IPS-18c (cell line): ENCODE results near the gene SWAP70.

Experiments
- H3K4me3 ChIP-seq: 2 replicates; pipeline ENCODE4 v1.7.0; 2013; ENCODE audit warnings: low read depth, mild to moderate bottlenecking, low read length, moderate library complexity; ENCODE audit not compliant: insufficient read depth
- H3K9me3 ChIP-seq: one replicate; pipeline ENCODE4 v1.6.1; 2013; ENCODE audit warnings: mild to moderate bottlenecking, low read length, moderate library complexity; ENCODE audit not compliant: control insufficient read depth, insufficient read depth

The SWAP70 gene

DNA sequence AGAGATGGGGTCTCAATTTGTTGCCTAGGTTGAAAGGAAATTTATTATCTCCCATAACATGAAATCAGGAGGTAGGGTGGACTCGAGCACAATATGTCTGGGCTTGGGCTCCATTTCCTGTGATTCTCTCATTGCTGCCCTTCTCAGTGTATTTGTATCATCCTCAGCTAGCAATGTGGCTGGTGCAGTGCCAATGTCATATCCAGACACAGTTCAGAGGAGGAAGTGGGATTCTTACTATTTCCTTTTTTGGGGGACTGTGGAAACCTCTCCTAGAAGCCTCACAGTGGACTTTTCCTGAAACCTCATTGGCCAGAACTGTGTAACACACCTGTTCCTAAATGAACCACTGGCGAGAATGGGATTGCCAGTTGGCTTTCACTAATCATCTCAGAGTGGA lies 21.0 kb upstream of the SWAP70 start:
- no peaks in the 10 kb centered on the region for H3K9me3 ChIP-seq
- H3K4me3 ChIP-seq, result no peak overlapping the region

DNA sequence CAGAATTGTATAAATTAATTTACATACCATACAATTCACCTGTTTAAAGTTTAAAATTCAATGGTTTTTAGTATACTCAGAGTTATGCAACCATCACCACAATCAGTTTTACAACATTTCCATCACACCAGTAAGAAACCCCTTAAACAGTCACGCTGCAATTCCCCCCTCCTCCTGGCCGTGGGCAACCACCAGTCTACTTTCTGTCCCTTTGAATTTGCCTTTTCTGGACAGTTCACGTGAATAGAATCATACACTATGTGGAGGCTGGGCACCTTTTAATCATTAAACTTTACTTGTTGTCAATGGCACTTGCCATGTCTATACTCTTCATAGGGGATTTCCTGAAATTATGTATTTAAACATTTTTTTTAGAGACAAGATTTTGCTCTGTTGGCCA lies 20.1 kb upstream of the SWAP70 start:
- no peaks in the 10 kb centered on the region for H3K9me3 ChIP-seq
- no peak overlapping the region for H3K4me3 ChIP-seq

DNA sequence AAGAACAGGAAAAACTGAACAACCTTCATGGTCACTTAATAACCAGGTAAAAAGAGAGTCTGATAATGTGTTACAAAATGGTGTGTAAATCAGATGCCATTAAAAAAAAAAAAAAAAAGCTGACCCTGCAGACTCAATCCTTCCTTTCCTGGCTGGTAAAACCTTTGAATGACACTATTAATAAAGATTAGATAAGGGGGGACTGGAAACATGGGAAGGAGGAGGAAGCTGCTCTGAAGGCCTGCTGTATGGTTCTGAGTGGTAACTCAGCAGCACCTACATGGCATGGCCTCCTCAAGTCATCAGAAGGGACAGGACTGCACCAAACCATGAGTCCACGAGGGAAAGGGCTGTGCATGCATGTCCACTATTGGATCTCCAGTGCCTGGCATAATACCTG lies 18.0 kb upstream of the SWAP70 start:
- Histone ChIP-seq H3K9me3 (no peaks in the 10 kb centered on the region), H3K4me3 (no peak overlapping the region)

- no peak overlapping the region for H3K4me3 ChIP-seq
These were observed 17.6 kb upstream of the SWAP70 start for GRCh38 chr11:9646324-9646723.

GRCh38 chr11:9651481-9651880 lies 12.4 kb upstream of the SWAP70 start:
- Histone ChIP-seq H3K4me3 (no peak overlapping the region), H3K9me3 (no peaks in the 10 kb centered on the region)

More at GRCh38 chr11:9646324-9646723, 17.6 kb upstream of the SWAP70 start:
- H3K9me3 ChIP-seq, result no peaks in the 10 kb centered on the region

GRCh38 chr11:9651899-9652748 lies 11.8 kb upstream of the SWAP70 start:
- H3K9me3 ChIP-seq, result no peaks in the 10 kb centered on the region

GRCh38 chr11:9653871-9654270 lies 10.0 kb upstream of the SWAP70 start:
- no peaks in the 10 kb centered on the region for H3K9me3 ChIP-seq
- H3K4me3 ChIP-seq, result no peak overlapping the region

More at GRCh38 chr11:9651899-9652748, 11.8 kb upstream of the SWAP70 start:
- H3K4me3 ChIP-seq, result no peak overlapping the region

DNA sequence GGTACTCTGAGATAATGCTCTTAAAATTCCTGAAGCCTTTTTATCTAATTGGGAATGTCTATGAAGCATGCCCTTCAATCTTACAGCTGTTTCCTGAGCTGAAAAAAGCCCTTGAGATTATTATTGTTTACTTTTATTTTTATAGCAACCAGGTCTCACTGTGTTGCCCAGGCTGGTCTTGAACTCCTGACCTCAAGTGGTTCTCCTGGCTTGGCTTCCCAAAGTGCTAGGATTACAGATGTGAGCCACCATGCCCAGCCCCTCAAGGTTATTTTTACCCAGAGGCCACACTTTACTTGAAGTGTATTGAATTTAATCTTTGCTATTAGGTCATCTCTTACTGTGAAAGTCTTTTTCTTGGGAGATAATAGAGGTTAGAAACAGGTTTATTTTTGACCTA lies 7.0 kb upstream of the SWAP70 start:
- Histone ChIP-seq H3K4me3 (no peak overlapping the region), H3K9me3 (no peaks in the 10 kb centered on the region)

GRCh38 chr11:9657531-9657930 lies 6.3 kb upstream of the SWAP70 start:
- H3K4me3 ChIP-seq, result no peak overlapping the region
- H3K9me3 ChIP-seq, result no peaks in the 10 kb centered on the region

DNA sequence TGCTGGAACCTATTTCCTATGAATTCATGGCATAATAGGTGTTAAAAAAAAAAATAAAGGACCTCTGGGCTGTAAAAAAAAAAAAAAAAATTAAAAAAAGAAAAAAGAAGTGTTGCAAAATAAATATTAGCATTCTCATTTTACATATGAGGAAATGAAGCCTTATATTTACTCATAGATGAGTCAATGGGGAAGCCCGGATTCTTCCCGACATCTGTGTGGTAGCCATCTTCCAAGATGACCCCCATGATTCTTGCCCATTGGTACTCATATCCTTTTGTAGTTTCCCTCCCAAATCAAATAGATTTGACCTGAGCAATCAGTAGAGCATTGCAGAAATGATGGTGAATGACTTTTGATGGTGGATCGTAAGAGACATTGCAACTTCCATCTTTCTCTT lies 3.0 kb upstream of the SWAP70 start:
- Histone ChIP-seq H3K4me3 (no peak overlapping the region), H3K9me3 (no peaks in the 10 kb centered on the region)

- Histone ChIP-seq H3K9me3 (no peaks in the 10 kb centered on the region), H3K4me3 (no peak overlapping the region)
These were observed 1.6 kb upstream of the SWAP70 start for GRCh38 chr11:9662273-9662672.

DNA sequence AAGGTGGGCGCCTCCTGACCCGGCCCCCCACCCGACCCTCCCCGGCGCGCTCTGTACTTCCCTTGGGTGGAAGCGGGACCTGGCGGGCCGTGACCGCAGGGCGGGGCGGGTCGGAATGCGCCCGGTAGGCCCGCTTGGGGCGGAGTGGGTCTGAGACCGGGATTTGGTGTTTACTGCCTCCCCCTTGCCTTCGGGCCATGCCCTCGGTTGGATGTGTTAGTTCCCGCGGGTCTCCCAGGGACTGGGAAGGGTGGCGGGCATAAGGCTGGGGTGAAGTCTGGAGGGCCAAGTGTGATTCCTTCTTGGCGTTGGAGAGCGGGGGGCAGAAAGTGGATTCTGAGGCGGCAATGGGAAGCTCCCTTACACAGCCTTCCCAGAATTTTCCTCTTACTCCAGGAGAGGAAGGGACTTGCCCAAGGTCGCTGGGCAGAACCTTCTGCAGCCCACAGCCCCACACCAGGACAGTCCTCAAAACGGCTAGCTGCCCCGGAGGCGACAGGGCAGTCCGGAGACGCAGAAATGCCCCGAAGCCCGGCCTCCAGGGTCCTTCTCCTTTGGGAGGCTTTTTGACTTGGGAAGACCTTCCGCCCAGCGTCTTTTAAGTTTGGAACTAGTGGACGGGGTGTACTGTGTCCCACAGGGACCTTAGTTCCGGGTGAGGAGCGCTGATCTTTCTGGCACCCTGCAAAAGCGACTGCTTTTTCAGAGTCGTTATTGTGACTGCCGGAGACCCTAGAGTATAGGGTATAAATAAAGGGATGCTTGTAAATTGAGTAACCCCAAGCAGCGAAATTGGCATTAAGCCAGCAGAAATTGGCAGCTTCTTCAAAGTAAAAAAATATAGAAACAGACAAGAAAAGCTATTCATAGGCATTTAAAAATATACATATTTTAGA lies 647 bp downstream of the SWAP70 start:
- Histone ChIP-seq H3K9me3 (no peaks in the 10 kb centered on the region), H3K4me3 (peak overlapping the region; percentile 95)

- no peak overlapping the region for H3K4me3 ChIP-seq
These were observed 1.9 kb downstream of the SWAP70 start for GRCh38 chr11:9665749-9666148.

GRCh38 chr11:9669954-9670353 lies 6.1 kb downstream of the SWAP70 start:
- no peak overlapping the region for H3K4me3 ChIP-seq
- H3K9me3 ChIP-seq, result no peaks in the 10 kb centered on the region

More at GRCh38 chr11:9665749-9666148, 1.9 kb downstream of the SWAP70 start:
- H3K9me3 ChIP-seq, result no peaks in the 10 kb centered on the region

DNA sequence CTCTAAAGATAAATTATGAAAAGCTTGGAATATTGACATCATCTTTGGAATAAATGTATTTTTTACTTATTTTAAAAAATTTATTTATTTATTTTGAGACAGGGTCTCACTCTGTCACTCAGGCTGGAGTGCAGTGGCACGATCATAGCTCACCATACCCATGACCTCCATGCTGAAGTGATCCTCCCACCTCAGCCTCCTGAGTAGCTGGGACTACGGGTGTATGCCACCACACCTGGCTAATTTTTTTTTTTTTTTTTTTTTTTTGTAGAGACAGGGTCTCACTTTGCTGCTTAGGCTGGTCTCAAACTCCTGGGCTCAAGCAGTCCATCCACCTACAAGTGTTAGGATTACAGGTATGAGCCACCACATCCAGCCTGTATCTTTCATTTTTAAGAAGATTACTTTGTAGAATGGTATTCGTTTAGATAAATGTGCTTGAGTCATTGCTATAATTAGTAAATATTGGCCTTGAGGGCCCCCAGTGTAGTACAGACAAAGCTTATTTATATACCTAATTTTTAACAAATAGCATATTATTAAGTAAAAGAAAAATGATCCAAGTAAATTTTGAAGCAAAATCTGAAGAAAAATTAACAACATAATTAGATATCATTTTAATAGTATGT lies 8.5 kb downstream of the SWAP70 start:
- no peaks in the 10 kb centered on the region for H3K9me3 ChIP-seq
- H3K4me3 ChIP-seq, result no peak overlapping the region

DNA sequence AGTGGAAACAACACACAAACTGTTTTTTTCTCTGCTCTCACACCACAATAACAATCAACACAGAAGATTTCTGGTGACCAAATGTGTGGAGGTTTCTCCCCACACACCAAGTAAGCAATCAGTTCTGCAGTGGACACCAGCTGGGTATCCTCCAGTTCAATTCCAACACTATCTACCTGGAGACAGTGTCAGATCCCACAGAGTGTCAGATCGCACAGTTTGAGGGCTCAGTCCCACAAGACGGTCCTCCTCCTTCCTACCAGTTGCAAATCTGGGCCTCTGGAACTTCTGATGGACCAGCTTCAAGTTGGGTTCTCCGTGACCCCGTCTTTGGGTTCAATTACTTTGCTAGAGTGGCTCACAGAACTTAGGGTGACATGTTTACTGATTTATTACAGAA lies 9.0 kb downstream of the SWAP70 start:
- Histone ChIP-seq H3K9me3 (no peaks in the 10 kb centered on the region), H3K4me3 (no peak overlapping the region)

DNA sequence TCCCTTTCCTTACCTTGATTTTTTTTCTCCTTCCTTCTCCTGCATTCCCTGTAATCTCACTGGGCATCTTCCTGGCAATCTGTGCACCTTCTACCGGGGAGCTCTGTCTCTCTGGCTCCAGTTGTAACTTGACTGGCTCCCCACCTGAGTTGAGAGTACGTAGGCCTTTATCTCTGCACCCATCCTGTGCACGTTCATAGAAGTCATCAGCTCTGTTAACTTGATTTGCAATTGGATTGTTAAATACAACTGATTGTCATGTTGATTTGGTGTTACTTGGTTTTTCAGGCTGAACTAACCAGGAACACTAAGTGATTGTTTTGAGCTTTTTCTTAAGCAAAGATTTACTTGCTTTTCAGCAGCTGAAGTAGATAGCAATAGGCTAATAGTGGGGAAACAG lies 11.8 kb downstream of the SWAP70 start:
- no peaks in the 10 kb centered on the region for H3K9me3 ChIP-seq
- no peak overlapping the region for H3K4me3 ChIP-seq

GRCh38 chr11:9677951-9678350 lies 14.1 kb downstream of the SWAP70 start:
- Histone ChIP-seq H3K9me3 (no peaks in the 10 kb centered on the region), H3K4me3 (no peak overlapping the region)
